Suprapubic skin (tissue), 4 donors: ENCODE results near the gene PDE2A. TPM values are rescaled to one million over a fixed set of nuclear protein-coding genes. Genes with fewer than 3 reads are reported as not detected.
A peak's percentile ranks its signal among the peaks of the same experiment; 100 is the strongest.

Experiments
- DNase-seq, 2 donors: peaks; one replicate each; pipeline ENCODE4 v3.0.0-alpha.2; 2019; ENCODE audit warnings: low spot score in 2 of 2
- H3K27ac ChIP-seq: fragments of 200-600 bp; sonication (generic); one replicate; pipeline ENCODE4 v1.5.1; 2019
- H3K27me3 ChIP-seq: fragments of 200-600 bp; sonication (generic); one replicate; pipeline ENCODE4 v1.5.1; 2019
- H3K36me3 ChIP-seq: fragments of 200-600 bp; sonication (generic); one replicate; pipeline ENCODE4 v1.5.1; 2019
- H3K4me1 ChIP-seq: fragments of 200-600 bp; sonication (generic); one replicate; pipeline ENCODE4 v1.5.1; 2019
- H3K4me3 ChIP-seq: fragments of 200-600 bp; sonication (generic); one replicate; pipeline ENCODE4 v1.5.1; 2019; ENCODE audit warnings: mild to moderate bottlenecking
- H3K9me3 ChIP-seq: fragments of 200-600 bp; sonication (generic); one replicate; pipeline ENCODE4 v1.5.1; 2019
- EP300 ChIP-seq: sonication (generic); formaldehyde crosslinking; IDR thresholded peaks from one replicate; pipeline ENCODE4 v1.6.1; 2017; ENCODE audit warnings: antibody characterized with exemption
- POLR2A ChIP-seq, 2 donors: fragments of 450-650 bp; IDR thresholded peaks; one replicate each; pipeline ENCODE4 v1.6.1; 2017; ENCODE audit warnings: antibody characterized with exemption in 2 of 2, mild to moderate bottlenecking in 2 of 2, moderate library complexity in 2 of 2
- POLR2AphosphoS5 ChIP-seq, 3 donors: sonication (generic); formaldehyde crosslinking; IDR thresholded peaks; one replicate each; pipeline ENCODE4 v1.6.1; 2017; ENCODE audit warnings: antibody characterized with exemption in 3 of 3
- WGBS: methylation state at CpG from one replicate; pipeline ENCODE4 v1.1.5; 2018; 5-methylcytosine and 5-hydroxymethylcytosine counted together
- total RNA-seq, 4 donors: library from RNA; depleted of rRNA; stranded (reverse); fragments of >200 nt; gene quantifications; one replicate each; pipeline ENCODE4 v1.1.0, GENCODE V29; 2016
- TF ChIP-seq, protein P1 (sequence below), 2 donors: fragments of 200-600 bp in 1 of 2; fragments of 450-650 bp in 1 of 2; sonication (generic) in 1 of 2; IDR thresholded peaks; one replicate each; pipeline ENCODE4 v1.5.1; 2016 to 2019; ENCODE audit warnings: antibody characterized with exemption in 2 of 2, mild to moderate bottlenecking in 1 of 2, moderate library complexity in 1 of 2

PDE2A gene
- total RNA-seq, 4 donors from 2014 or later = 5.4 to 49.9 (median 31.2) TPM

DNA sequence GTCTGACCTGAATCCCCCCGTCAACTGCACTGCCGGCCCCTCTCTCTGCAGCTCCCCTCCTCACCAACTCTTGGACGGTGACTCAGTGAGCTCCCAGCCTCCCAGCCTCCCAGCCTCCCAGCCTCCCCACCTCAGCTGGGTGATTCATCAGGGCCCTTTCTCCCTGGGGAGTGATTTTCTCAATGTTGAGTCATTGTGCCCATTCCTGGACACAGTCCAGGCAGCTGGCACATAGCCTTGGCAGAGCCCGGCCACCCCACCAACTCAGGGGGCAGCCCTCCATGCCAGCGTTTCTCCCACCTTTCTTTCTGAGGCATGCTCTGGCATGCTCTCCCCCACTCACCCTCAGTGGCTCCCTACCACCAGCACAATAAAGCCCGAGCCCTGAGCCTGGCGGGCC, 30.7 kb downstream of the PDE2A start:
- peak overlapping the region; percentile 54 for H3K4me3 ChIP-seq
- H3K27ac ChIP-seq = no peak overlapping the region
- H3K27me3 ChIP-seq = peaks cover 40% of the 10 kb centered on the region
- no peak for TF ChIP-seq EP300
- TF ChIP-seq POLR2AphosphoS5 (IDR thresholded peaks at IDR 0.05) = no peak
- TF ChIP-seq POLR2A (IDR thresholded peaks at IDR 0.05) = no peak
- TF ChIP-seq, protein P1, sequence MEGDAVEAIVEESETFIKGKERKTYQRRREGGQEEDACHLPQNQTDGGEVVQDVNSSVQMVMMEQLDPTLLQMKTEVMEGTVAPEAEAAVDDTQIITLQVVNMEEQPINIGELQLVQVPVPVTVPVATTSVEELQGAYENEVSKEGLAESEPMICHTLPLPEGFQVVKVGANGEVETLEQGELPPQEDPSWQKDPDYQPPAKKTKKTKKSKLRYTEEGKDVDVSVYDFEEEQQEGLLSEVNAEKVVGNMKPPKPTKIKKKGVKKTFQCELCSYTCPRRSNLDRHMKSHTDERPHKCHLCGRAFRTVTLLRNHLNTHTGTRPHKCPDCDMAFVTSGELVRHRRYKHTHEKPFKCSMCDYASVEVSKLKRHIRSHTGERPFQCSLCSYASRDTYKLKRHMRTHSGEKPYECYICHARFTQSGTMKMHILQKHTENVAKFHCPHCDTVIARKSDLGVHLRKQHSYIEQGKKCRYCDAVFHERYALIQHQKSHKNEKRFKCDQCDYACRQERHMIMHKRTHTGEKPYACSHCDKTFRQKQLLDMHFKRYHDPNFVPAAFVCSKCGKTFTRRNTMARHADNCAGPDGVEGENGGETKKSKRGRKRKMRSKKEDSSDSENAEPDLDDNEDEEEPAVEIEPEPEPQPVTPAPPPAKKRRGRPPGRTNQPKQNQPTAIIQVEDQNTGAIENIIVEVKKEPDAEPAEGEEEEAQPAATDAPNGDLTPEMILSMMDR (IDR thresholded peaks at IDR 0.05) = no peak
- WGBS = 70% methylated on average over 7 of the region's 7 CpGs
- H3K4me1 ChIP-seq = peaks cover 19% of the 10 kb centered on the region
- no peak for DNase-seq
- H3K9me3 ChIP-seq = no peaks in the 10 kb centered on the region
- H3K36me3 ChIP-seq = no peaks in the 10 kb centered on the region

DNA sequence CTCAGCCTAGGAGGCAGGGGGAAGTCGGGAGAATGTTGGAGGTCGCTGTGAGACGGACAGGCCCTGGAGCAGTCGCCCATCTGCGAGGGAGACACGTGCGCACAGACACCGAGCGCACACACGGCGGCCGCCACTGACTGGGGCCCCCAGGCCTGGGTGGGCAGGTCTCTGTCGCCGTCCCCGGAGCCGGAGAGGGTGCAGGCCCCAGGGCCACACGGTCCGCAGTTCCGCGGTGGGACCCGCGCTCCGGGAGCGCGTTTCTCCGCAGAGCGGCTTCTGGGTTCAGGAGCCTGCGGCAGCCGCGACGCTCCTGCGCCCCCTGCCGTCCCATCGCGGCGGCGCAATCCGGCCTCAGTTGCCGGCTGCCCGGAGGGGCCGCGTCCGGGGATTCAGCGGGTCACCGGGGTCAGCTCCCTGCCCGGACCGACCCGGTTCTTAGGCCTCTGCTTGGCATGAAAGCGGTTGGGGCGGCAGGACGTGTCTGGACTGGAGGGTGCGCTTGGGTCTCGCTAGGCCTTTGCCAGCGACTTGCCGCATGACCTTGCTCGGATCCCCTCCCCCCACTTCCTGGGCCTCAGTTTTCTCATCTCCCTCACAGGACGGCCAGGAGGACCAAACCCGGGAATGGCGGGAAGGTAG, 31.2 kb downstream of the PDE2A start:
- H3K4me1 ChIP-seq = peaks cover 21% of the 10 kb centered on the region
- H3K4me3 ChIP-seq = peak overlapping the region; percentile 54
- H3K9me3 ChIP-seq = no peaks in the 10 kb centered on the region
- WGBS = 6% methylated on average over 26 of the region's 59 CpGs
- peaks cover 45% of the 10 kb centered on the region for H3K27me3 ChIP-seq
- no peaks in the 10 kb centered on the region for H3K36me3 ChIP-seq
- no peak overlapping the region for H3K27ac ChIP-seq
- no peak for DNase-seq
- TF ChIP-seq POLR2AphosphoS5 (IDR thresholded peaks at IDR 0.05) (no peak), EP300 (no peak), POLR2A (IDR thresholded peaks at IDR 0.05) (no peak)
- TF ChIP-seq, protein P1 (IDR thresholded peaks at IDR 0.05) = peak; percentile 82 to 97

DNA sequence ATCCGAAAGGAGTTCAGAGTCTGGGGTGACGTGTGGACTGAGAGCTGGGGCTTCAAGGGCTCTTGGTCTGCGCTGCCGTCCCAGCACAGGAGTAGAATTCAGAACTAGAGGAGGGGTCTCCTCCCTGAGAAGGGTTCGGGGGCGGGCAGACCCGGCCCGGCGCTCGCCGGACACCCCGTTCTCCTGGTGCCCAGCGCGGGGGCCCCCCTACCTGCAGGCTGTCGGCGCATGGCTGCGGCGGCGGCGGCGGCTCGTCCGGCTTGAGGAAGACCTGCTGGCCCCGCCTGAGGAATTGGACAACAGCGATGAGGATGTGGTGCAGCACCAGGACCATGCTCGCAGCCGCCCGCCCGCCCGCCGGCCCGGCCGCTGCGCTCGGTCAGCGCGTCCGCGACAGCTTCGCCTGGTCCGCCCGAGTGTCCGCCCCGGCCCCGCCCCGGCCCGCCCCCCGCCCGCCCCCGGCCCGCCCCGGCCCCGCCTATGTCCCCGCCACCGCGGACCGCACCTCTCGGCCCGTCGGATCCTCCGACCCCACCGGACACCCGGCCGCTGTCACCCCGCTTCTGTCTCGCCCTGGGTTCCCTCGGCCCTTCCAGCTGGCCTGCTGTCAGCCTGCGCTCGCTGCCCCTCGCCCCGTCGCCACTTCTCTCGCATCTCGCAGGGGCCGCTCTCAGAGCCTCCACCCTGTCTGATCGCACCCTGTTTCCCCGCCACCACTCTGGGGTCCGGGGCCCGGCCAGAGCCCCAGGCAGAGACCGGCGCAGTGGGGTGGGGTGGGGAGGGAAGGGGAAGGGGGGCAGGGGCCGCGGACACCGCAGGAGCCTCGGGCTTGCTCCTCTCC, 32.0 kb downstream of the PDE2A start:
- peaks cover 22% of the 10 kb centered on the region for H3K4me1 ChIP-seq
- peaks cover 45% of the 10 kb centered on the region for H3K27me3 ChIP-seq
- TF ChIP-seq, protein P1 (IDR thresholded peaks at IDR 0.05) = no peak
- TF ChIP-seq POLR2A (IDR thresholded peaks at IDR 0.05) (no peak), POLR2AphosphoS5 (IDR thresholded peaks at IDR 0.05) (no peak), EP300 (no peak)
- H3K27ac ChIP-seq = peak overlapping the region; percentile 9
- peak in 1 of 2 donors; percentile 75 for DNase-seq
- no CpG with 5 or more reads among the region's 85 CpGs for WGBS
- peak overlapping the region; percentile 54 for H3K4me3 ChIP-seq
- no peaks in the 10 kb centered on the region for H3K9me3 ChIP-seq
- H3K36me3 ChIP-seq = no peaks in the 10 kb centered on the region

DNA sequence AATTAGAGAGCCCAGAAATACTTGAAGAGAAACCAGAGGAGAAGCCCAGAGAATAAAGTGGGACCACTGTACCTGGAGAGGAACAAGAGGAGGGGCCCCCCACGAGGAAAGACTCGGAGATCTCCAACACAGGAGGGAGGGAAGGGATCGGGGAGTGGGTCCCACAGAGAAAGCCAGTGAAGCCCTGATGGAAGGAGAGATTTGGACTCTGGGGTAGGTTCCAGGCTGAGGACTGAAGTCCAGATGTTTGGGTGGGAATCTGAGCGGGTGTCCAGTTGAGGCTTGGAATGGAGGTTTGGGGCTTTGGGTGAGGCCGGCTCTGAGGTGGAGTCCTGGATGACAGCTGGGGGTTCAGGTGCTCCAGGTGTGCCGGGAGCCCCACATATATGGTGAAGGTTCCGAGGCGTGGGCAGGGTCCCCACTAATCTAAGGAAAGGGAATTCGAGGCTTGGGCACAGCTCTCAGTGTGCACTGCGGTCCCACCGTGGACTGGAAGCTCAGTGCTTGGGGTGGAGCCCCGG, 32.6 kb downstream of the PDE2A start:
- DNase-seq = no peak
- 59% methylated on average over 6 of the region's 12 CpGs for WGBS
- H3K4me1 ChIP-seq = peaks cover 22% of the 10 kb centered on the region
- H3K27me3 ChIP-seq = peaks cover 45% of the 10 kb centered on the region
- H3K9me3 ChIP-seq = no peaks in the 10 kb centered on the region
- no peaks in the 10 kb centered on the region for H3K36me3 ChIP-seq
- peak overlapping the region; percentile 9 for H3K27ac ChIP-seq
- no peak for TF ChIP-seq POLR2A (IDR thresholded peaks at IDR 0.05)
- TF ChIP-seq EP300 = no peak
- TF ChIP-seq, protein P1 (IDR thresholded peaks at IDR 0.05) = no peak
- no peak for TF ChIP-seq POLR2AphosphoS5 (IDR thresholded peaks at IDR 0.05)
- H3K4me3 ChIP-seq = peak overlapping the region; percentile 54
